HG03521 (cell line): ENCODE results near the gene REG3A.

Experiments used
- ATAC-seq: cut with Tn5 transposase; IDR thresholded peaks from one replicate; pipeline ENCODE4 v1.9.1; 2021; ENCODE audit warnings: mild to moderate bottlenecking, moderate library complexity; ENCODE audit not compliant: unreplicated experiment

The REG3A gene

DNA sequence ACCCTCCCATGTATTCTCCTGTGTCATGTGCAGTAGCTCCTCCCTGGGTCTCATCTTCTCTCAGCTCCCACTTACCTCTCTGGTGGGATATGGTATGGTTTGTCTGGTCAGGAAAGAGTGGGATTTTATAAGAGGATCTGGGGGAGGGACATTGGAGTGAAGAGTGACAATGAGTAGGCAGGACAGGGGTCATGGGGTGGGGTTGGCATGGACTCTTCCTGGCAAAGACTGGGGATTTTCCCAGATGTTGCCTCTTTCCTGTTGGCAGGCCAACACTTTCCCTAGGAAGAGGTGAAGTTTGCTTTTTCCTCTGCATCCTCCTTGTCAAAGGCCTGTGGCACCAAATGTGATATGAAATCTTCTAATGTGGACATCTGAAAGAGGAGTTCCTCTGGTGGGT, at the start of gene REG3A:
Gene REG3A, minus strand, starts transcription at position 101 of the 400 bp plus-strand sequence. CDS start 348 bp downstream, outside the sequence.
- ATAC-seq: no peak

DNA sequence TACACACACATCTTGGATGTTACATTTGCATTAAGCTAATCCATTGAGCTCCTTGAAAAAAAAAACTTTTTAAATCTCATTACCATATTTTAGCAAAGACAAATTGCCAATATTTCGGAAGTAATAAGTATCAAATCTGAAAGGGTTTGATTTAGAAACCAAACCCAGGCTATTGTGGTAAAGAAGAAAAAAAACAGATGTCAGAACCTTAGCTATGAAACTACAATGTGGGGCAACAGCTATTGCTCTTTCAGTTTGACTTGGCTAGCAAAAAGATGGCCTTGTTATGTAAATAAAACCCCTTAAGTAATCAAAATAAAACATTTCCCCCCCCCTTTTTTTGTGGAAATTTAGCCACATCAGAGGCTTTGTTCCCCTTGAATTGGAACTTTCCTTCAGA, 41.2 kb upstream of the REG3A start:
- ATAC-seq: no peak

DNA sequence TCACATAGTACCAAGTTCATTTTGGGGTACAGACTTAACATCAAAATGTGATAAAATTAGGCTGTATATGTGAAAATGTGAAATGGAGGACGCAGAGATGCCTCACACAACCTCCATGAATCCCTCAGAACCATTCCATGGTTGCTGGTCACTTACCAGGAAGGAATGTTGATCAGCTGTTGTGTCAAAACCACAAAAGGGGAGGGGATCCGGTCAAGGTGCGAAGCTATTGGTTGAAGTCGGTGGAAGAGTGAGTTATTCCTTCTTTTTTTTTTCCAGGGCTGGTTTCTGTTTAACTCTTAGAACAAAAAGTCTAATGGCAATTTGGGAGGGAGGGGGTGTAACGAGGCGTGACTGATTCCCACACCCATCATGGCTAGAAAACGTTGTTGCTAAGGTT, 32.3 kb upstream of the REG3A start:
- no peak for ATAC-seq

DNA sequence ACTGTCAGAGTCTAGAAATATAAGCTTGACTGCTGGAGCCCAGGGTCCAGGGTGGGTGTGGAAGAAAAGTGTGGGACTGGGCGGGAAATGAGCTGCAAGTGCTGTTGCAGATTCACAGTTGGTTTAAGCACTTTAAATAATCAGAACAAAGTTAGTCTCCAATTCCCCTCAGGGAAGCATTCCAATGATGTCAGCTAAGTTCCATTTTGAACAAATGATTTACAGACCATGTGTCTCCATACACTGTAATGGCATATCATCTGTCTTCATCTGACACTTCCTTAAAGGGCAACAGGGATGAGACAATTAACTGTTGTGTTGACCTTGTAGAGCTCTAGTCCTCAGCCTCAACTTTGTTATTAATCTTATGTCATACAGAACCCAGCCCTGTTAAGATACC, 31.5 kb upstream of the REG3A start:
- no peak for ATAC-seq

DNA sequence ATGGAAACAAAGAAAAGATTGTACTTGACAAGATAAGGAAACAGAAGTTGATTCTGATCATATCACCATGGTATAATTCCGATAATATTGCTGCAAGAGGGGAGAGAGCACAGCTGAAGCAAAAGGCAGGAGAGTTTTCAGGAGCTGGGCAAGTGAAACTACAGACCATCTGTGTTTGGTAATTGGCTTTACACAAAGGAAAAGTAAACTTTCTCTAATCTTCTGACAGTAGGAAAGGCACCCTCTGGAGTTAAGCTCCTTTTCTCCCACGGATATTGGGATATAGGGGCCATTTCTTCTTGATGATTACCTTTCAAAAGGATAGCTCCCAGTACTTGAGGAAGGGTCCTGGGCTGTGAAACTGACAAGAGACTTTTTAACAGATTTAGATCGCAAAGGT, 29.9 kb upstream of the REG3A start:
- no peak for ATAC-seq

DNA sequence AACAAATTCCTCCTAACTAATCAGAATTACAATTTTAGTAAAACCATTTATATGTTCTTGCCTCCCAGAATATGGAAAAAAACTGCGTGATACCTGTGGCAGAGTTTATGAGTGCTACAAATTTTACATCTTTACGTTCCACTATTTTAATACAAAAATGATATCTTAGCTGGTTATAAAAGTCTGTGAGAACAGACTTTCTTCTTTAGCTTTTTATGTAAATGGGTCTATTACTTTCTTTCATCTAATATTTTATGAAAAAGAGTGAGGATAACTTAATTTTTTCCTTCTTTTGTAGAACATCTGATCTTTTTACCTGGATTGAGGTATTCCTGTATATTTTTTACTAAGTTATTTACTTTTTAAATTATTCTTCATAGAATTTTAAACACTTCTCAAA, 22.1 kb upstream of the REG3A start:
- no peak for ATAC-seq

DNA sequence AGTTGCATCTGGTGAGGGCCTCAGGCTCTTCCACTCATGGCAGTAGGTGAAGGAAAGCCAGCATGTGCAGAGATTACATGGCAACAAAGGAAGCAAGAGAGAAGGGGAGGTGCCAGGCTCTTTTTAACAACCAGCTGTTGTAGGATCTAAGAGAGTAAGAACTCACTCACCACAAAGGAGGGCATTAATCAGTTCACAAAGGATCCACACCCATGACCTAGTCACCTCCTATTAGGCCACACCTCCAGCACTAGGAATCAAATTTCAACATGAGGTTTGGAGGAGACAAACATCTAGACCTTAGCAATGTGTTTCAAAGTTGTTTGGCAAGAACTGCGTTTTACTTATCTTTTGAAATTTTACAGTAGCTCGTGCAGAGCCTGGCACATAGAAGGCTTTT, 20.5 kb upstream of the REG3A start:
- ATAC-seq: no peak

DNA sequence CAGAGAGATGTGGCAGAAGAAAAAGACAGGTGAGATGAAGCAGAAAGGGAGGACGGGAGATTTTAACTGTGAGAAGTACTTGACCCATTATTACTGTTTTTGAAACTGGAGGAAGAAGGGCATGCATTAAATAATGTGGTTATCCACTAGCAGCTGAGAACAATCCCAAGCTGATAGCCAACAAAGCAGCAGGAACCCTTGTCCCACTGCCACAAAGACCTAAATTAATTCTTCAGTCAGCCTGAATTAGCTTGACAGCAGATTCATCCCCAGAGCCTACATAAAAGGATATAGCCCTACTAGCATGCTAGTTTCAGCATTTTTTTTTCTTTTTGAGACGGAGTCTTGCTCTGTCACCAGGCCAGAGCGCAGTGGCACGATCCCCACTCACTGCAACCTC, 19.5 kb upstream of the REG3A start:
- ATAC-seq: no peak

DNA sequence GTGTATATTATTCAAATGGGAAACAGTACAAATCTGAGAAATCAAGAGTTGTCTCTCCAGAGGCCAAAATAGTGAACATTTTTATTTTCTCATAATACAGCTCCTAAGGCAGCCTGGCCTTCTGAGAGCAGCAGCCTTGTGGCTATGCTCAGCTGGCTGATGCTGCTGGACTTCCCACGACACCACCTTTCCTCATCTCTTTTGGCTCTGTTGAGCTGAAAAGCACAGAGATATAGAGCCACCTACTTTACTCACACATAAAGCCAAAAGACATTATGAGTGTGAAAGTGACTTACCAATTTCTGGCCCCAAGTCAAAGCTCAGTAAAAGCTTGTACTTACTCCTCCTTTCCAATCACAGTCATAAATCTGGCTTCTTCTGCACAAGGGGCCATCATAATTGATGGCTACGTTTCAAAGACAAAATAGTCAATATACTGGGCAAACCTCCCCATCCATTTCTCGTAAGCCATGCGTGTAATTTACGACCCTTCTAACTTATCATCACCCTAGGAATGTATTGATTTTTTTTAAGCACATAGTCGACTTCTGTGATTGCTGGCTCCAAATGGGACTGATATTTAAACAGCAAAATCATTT, 18.6 kb upstream of the REG3A start:
- ATAC-seq: no peak

DNA sequence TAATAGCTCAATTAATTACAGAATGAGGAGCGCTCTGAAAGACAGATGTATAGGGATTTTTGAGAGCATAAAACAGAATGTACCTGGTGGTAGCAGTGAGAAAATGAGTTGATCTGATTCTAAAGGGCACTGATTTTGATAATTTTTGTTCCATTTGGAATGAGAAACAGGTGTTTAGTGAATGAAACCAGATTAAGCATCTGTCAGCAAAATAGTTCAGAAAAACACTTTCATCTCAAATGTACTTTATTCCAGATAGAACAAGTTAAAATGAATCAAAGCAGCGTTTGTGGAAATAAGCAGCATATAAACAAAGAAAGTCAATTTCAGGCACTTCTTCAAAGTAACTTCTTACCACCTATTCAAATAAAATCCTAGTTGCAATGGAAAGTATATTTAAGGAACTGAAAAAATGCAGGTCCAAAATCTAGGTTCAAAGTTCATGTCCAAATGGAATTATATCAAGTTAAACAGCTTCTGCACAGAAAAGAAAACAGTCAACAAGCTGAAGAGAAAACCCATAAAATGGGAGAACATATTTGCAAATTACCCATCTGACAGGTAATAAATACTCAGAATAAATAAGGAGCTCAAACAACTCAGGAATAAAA, 11.9 kb upstream of the REG3A start:
- ATAC-seq: no peak

DNA sequence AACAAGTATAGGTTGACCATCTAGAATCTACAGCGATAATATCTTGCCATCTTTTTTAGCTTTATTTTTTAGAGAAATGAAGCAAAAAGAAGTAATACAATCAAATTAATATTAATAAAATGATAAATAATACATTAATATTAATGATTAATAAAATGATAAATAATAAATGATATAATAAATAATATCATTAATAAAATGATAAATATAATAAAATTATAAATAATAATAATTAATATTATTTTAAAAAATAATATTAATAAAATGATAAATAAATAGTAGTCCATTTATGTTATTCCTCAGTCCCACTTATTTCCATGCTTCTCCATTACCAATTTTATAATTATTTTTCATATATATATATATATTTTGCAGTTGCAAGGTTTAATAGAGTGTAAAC, 3.2 kb upstream of the REG3A start:
- ATAC-seq: no peak

DNA sequence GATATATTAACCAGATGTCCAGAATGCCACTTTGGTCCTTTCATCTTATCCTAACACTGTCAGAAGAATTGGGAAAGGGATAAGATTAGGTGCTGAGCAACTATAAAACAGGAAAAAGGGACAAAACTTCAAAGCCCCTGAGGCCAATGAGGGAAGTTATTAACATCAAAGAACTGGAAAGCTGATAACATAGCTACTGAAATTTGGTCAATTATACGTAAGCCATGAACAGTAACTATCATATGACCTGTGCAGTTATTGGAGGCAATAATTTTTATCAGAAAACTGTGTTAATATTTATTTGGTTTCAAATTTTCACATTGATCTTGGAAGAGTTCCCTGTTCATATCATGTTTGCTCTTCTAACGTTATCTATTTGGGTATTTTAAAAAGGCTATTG, 2.6 kb upstream of the REG3A start:
- no peak for ATAC-seq

DNA sequence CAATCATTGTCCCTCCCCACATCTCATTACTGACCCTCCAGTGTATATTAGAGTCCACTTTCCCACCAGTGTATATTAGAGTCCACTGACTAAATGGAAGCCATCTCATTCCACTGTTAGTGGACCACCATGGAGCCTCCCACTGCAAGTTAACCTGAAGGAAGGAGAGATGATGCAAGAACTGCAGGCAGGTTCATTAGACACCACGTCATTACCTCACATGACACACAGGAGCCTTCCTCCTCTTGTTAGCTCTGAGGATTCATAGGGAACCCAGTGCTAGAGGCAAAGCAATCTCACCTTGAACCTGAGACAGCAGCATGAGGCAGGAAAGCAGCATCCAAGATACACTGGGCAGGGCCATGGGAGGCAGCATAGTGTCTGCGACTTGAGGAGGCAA, 523 bp downstream of the REG3A start:
- ATAC-seq: no peak

DNA sequence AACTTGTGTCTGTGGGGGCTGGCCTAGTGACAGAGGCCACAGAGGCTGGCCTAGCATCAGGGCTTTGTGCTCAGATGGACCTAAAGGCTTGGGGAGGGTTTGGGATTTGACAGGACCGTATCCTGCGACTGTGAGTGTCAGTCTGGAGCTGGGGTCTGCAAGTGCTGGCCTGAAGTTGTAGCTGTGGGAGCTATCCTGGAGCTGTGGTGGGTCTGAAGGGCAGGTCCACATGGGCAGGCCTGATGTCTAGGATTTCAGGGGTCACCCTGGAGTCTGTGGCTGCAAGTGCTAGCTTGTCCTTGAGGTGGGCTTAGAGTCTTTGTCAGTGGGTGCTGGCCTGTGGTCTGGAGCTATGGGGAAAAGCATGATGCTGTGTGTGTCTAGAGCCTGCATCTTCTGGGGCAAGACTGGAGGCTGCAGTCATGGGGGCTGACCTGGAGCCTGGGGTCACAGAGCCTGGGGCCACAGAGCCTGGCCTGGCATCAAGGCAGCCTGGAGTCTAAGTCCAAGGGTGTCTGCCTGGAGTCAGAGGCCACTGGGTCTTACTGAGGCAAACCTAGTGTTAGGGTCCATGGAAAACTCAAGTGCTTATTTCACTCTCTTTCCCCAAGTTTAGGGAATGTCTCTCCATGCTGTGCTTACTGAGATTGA, 3.6 kb downstream of the REG3A start:
- ATAC-seq: no peak

DNA sequence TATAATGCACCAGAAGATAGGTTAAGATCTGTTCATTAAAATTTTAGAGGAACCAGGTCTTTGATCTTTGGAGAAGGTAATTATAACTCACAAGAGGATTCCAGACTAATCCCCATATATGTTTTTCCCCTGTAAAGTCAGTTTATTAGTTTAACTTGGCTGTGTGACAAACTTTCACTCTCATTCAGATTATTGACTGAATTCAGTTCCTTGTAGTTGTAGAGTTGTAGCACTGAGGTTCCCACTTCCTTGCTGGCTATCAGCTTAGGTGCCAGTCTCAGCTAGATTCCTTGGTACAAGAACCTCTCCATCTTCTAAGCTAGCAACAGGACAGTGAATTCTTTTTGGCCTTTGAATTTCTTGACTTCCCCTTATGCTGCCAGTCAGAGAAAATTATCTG, 20.1 kb downstream of the REG3A start:
- no peak for ATAC-seq

DNA sequence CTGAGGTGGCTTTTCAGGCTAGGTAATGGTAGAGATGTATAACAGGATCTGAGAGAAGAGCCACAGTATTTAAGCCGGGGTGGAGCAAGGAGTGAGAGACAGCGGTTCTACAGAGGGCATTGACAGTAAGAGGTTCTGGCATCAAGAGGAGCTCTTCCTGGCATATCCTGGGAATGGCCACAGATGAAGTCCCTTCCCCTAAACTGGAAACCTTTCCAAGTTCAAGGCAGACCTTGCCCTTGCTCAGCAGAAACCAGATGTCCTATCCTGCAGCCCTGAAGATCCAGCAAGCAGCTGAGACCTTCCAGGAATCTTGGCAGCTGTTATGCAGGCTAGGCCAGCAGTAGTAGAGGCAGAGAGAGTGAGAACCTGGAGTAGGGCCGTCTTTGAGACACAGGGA, 21.2 kb downstream of the REG3A start:
- no peak for ATAC-seq

DNA sequence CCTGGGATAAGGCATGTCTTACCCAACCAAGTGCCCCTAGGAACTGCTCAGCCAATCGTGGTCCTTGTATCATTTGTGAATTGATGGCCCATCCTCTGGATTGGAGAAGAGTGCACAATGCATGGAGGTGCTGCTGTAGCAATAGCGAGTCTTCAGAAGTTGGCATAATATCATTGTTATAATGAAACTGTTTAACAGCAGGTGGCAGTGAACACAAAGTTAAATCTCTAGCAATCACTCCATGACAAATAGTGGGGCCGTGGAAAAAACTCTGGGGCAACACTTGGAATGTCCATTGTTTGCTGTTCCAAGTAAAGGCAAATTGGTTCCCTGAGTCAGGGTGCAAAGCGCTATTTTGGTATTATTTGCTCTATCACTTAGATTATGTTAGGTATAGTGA, 27.9 kb downstream of the REG3A start:
- no peak for ATAC-seq

DNA sequence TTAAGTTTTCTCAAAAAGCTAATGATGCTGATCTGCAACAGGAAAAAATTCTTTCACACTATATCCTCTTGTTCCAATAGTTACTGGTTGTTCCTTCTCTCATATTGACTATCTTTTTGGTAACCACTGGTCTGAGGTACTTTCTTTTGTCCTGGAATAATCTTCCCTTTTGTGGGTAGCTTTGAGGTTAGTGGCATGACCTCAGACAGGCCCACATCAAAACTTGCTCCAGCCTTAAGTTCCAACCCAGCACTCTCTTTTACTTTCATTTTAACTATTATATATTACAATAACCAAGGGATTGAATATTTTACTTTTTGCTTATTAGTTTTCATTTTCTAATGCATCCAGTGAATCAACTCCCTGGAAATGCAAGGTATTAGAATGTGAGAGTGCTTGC, 29.7 kb downstream of the REG3A start:
- no peak for ATAC-seq

DNA sequence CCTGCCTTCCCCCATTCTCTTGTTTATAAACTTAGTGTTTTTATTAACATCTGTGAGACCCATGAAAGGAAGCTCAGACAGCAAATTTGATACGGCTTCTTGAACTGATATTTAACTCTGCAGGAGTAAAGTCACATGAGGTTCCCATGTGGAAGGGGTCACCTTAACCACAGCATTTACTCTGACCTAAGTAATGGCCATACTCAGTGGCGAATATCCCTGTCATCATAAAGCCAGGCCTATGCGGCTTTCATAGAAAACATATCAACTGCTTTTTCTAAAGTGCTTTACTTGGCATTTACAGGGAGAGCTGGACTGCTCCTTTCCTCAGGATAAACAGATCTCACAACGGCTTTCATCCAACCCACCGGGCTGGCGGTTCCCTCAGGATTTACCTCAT, 30.3 kb downstream of the REG3A start:
- no peak for ATAC-seq

DNA sequence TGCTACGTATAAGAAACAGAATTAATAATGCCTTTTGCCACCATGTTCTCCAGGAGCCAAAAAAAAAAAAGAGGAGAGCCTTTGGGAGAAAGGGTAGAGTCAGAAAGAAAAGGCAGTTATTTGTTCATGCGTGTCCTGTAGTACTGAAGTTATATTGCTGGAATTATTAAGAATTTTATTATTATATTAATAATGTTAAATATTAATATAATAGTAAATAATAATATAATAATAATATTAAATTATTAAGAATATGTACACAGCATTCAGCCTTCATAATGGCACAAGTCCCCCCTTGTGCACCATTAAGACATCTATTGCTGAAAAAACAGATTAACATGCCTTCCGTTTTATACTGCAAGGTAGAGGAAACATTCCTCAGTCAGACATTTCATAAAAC, 31.1 kb downstream of the REG3A start:
- ATAC-seq: no peak

DNA sequence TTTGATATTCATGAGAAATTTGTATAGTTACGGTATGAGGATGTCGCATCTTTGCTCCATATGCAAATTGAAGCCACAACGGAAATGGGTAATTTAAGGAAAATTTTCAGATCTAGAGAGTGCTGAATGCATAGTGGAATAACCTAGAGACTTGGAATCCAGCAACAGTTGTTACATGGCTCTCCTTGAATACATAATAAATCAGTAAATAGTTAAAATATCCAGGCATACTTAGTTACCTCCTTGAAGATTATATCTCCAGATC, 33.9 kb downstream of the REG3A start:
- ATAC-seq: no peak

DNA sequence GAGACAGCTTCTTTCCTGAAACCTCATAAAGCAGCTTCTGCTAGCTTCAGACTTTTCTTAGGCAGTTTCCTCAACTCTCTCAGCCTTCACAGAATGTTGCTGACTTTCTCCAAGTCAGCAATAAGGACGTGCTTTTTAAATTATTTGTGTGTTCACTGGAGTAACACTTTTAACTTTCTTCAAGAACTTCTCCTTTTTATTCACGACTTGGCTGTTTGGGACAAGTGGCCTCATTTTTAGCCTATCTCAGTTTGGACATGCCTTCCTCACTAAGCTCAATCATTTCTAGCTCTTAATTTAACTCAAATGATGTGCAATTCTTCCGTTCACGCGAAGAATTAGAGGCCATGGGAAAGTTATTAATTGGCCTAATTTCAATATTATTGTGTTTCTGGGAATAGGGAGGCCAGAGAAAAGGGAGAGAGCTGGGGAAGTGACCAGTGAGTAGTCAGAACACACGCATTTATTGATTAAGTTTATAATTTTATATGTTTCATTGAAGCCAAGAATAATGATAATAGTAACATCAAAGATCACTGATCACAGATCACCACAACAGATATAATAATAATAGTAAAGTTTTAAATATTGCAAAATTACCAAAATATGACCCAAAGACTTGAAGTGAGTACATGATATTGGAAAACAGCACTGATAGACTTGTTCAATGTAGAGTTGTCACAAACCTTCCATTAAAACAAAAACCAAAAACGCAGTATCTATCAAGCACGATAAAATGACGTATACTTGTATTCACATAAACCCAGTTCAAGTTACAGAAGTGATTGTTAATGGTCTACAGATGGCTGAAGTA, 34.4 kb downstream of the REG3A start:
- ATAC-seq: no peak
